Cardiac fibroblast (primary cell): Measurements from ENCODE around the gene SKAP1.
A peak's percentile ranks its signal among the peaks of the same experiment; 100 is the strongest.

Experiments
- DNase-seq, 2 donors: peaks; one replicate each; pipeline versions ENCODE4 v3.0.0 to v3.0.0-alpha.2; 2010; ENCODE audit warnings: low read depth in 2 of 2
- H3K4me3 ChIP-seq, 2 donors: replicated peaks in 1 of 2; 1 replicate in 1 of 2; 2 replicates in 1 of 2; pipeline ENCODE4 v1.5.1; 2011; ENCODE audit warnings: low read depth in 2 of 2, low read length in 2 of 2, mild to moderate bottlenecking in 2 of 2, moderate library complexity in 1 of 2
- CTCF ChIP-seq: IDR thresholded peaks from one replicate; pipeline ENCODE4 v1.5.1; 2011; ENCODE audit warnings: low read depth, mild to moderate bottlenecking, low read length, inconsistent platforms

Gene SKAP1

GRCh38 chr17:48139944-48140343 lies 290.1 kb downstream of the SKAP1 start:
- TF ChIP-seq CTCF = no peak
- H3K4me3 ChIP-seq = no peak overlapping the region
- no peak for DNase-seq

GRCh38 chr17:48137656-48138055 lies 292.4 kb downstream of the SKAP1 start:
- TF ChIP-seq CTCF = no peak
- no peak overlapping the region for H3K4me3 ChIP-seq
- DNase-seq = no peak

GRCh38 chr17:48134912-48135480 lies 295.0 kb downstream of the SKAP1 start:
- peak; percentile 17 for TF ChIP-seq CTCF
- no peak overlapping the region for H3K4me3 ChIP-seq
- no peak for DNase-seq

GRCh38 chr17:48132385-48132784 lies 297.6 kb downstream of the SKAP1 start:
- no peak for DNase-seq
- no peak for TF ChIP-seq CTCF
- no peak overlapping the region for H3K4me3 ChIP-seq

GRCh38 chr17:48131216-48131824 lies 298.7 kb downstream of the SKAP1 start:
- peak; percentile 90 for TF ChIP-seq CTCF
- no peak overlapping the region for H3K4me3 ChIP-seq
- DNase-seq = peak; percentile 78 to 80

- DNase-seq = no peak
- no peak overlapping the region for H3K4me3 ChIP-seq
- no peak for TF ChIP-seq CTCF
Observed at GRCh38 chr17:48129981-48130380, 300.0 kb downstream of the SKAP1 start.

GRCh38 chr17:48128400-48128799 lies 301.6 kb downstream of the SKAP1 start:
- TF ChIP-seq CTCF = no peak
- H3K4me3 ChIP-seq = no peak overlapping the region
- no peak for DNase-seq
